Measurements from ENCODE around the gene FRMD3.

DNA sequence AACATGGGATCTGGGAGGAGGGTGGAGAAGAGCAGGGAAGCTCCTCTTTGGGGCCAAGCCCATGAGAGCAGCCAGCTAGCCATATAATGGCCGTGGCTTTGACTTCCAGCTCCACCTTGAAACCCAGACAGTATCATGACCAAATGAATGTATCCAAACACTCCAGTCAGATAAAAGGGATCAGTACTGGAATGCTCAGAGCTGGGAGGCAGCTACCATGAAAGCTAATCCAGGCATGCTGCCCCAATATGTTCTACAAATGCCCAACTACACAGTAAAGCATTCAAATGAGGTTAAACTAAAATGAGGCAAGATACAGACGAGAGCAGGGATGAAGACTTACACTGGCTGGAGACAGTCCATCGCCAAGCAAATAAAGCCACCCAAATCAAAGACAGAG lies 69.4 kb downstream of the FRMD3 start:
- no peak for TF ChIP-seq GATA2 (IDR thresholded peaks at IDR 0.05; ENCODE audit: low read depth, low read length)
- no peak for TF ChIP-seq GATA3 (IDR thresholded peaks at IDR 0.05; ENCODE audit: low read depth, low read length)
